ENCODE results near the gene CCDC175.
A peak's percentile ranks its signal among the peaks of the same experiment; 100 is the strongest.

The CCDC175 gene

DNA sequence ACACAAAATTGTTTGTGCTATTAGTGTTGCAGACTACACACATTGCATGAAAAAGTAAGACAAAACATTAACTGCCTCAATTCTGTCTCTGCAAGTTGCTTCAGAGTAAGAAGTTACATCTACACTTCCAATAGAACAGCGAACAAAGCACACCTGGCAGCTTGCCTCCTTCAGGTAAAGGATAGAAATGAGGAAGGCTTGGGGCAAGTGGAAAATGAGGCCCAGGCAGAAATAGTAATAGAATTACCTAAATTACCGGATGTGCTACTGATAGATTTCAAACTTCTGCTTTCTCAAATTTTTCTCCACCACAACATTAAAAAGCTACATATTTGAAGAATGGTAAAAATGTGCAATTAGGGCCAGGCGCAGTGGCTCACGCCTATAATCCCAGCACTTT, 37.7 kb downstream of the CCDC175 start:
- DNase-seq: no peak

DNA sequence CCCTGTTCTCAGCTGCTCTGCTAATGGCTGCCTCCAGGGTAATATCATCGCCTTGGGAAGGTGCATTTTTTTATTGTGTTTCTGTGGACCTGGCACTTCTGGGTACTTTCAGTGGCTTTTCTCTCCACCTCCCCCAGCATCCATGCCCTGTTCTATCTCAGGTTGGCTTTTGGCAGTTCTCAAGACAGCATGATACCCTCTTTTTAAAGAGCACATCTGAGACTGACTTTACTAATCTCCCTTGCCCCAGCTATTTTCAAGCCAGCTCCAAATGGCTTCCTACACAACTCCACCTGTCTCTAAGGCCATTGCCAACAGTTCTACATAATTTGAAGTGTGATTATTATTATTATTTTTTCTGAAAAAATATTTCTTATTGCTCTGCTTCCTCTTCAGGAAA, 39.1 kb downstream of the CCDC175 start:
- DNase-seq: no peak

DNA sequence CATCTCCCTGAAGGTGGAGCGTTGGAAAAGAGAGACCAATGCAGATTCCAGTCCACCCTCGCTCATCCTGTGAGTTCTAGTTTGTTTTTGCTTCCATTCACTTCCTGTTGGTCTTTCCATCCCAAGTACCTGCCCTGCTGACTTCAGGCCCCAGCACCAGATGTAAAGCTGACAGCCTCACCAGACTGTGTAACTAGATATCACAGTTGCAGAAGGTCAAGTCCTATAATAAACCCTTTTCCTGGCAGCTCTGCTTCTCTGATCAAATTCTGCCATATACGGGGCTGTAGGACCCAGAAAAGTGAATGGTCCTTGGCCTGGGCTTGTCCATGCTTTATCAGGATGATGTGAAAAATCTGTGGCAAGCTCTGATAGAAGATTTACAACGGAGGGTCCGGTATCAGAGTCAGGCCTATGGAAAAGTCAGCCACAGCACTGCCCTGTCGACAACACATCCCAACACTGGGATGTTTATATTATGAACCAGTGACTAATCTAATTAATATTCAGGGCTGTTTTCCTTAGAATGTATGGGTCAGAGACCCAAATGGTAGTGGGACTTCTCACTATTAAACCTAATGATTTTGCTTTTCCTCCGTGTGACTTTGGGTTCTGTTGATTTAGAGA, 42.1 kb downstream of the CCDC175 start:
- DNase-seq: no peak

DNA sequence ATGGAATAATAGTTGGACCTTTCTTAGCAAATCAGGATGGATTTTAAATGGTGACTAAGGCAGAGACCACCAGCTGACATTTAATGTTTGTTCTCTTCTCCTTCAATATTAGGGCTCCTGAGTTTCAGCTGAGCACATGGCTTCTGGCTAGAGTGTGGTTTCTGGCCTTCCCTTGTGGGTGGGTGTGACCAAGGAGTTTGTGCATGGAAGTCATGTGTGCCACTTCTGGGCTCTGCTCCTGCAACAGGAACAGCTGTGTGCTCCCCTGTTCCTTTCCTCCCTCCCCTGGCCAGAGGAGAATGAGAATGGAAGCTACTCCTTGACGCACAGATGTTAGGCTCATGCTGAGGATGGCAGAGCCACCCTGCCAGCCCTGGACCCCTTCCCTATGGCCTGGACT, 44.2 kb downstream of the CCDC175 start:
- DNase-seq: no peak

DNA sequence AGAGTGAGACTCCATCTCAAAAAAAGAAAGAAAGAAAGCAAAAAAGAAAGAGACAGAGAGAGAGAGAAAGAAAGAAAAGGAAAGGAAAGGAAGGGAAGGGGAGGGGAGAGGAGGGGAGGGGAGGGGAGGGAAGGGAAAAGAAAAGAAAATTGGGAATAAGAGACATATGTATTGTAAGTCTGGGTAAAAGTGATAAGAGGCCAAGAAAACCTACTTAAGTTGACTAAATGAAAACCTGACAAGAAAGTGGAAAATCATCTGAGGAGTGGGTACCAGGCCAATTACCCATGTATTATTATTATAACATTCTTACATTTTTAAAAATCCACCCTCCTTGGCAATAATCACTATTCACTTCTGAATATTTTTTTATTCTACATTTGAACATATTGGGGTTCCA, 46.3 kb downstream of the CCDC175 start:
- DNase-seq: no peak

DNA sequence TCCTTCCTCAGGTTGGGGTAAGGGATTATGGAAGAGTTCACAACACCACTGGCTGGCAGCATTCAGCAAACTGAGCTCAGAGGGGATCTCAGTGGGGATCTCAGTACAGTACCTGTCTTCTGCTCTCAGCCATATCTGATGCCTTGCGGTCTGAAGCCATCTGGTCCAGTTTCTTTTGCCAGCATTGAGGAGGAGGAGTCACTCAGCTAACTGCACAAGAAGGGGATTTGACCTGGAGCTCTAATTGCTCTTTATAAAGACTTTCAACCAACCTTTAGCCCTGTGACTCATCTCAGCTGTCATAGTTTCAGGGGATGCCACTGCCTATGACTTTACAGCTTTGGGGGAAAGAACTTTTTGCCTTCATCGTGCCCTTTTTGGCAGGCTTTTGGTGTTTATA, 47.4 kb downstream of the CCDC175 start:
- DNase-seq: no peak

DNA sequence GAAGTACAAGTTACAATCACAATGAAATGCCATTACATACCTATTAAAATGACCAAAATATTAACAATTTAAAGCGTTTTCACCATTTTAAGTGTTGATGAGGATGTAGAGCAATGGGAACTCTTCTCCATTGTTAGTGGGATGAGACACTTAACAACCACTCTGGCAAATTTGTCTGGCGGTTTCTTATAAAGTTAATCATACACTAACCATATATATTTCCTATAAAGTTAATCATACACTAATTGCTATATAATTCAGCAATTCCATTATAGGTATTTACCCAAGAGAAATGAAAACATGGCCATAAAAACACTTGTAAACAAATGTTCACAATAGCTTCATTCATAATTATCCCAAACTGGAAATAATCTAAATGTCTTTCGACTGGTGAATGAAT, 56.4 kb downstream of the CCDC175 start:
- no peak for DNase-seq

DNA sequence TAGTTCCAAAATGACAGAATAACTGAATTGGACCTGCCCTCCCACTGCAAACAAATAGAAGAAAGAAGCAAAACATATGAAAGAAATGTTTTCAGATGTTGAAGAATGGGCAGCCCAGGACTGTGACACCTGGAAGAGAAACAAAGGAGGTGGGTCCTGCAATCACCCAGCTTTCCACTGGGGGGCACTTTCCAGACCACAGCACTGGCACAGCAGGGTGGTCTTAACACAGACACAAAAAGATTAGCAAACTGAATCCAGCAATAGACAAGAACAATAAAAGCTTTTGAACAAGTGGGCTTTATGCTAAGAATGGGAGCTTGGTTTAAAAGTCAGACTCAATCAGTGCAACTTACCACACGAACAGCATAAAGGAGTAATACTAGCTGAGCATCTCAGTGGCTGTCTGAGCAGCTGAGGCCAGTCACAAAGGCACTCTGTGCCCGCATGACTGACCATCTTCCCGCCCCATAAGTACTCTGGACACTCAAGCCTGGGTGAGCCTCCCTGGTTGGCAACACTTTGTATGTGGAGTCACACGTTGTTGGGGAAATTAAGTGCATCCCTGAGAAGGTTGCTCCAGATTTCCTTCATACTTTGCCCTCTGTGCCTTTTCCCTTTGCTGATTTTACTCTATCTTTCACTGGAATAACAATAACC, 64.6 kb downstream of the CCDC175 start:
- DNase-seq: peak in 1 of 2 experiments; percentile 14

DNA sequence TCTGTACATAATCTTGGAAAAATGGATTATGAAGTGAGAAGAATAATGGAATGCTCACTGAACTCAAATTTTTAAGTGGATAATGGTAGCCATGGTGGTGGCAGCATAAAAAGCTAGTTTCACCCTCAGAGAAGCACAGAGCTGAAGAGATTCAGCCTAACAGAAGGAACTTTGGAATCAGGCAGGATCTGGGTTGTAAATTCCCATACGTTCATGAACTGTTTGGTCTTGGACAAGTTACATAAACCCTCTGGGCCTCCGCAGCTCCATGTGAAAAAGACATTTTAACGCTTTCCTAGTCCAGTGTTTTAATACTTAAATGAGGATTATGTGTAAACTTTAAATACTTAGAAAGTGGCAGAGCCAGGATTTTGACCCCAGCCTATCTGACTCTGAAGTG, 65.6 kb downstream of the CCDC175 start:
- no peak for DNase-seq

DNA sequence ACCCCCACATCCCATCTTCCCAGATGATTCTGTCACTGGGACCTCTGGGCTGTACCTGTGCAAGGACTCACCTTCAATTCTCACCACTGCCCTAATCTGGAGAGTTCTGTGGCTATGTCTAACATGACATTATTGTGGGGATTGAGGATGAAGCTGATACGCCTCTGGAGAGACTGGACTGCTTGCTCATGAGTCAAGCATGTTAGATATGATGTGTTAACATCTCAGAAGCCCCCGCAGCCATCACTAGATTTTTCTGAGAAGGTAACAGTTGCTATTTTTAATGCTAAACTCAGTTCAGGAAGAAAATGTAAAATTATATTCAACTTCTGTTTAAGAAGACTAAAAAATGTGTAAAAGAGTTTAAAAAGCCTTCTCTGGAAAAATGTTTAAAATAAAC, 66.6 kb downstream of the CCDC175 start:
- DNase-seq: no peak

DNA sequence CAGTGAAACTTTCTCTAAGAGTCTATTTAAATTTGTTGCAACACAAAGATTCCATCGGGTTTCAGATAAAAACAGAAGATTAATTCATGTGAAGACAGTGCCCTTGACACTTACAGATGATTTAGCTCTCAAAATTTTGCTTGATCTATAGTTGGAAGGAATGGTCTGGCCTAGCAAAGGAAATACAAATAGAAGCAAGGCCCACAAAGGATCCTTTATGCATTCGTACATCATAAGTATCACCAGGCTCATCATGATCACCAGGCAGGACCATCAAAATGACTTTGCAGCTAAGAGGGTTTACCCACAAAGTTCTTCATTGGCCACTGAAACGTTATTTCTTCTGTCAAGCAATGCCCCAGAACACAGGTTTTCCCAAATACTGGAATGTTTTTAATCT, 67.5 kb downstream of the CCDC175 start:
- no peak for DNase-seq

DNA sequence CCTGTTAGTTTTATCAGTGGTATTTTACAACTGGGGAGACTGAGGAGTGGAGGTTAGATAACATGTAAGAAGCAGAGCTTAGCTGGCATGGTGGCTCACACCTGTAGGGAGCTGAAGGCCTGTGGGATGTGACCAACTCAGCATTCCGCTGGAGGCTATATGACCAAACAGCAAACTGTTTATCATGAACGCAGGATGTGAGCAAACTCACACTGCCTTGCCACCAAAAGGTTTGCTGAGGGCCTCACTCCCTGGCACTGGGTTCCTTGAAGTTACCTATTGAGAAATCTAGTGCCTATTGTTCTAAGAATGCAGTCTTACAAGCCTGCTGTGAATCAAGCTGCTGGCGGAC, 68.9 kb downstream of the CCDC175 start:
- no peak for DNase-seq

DNA sequence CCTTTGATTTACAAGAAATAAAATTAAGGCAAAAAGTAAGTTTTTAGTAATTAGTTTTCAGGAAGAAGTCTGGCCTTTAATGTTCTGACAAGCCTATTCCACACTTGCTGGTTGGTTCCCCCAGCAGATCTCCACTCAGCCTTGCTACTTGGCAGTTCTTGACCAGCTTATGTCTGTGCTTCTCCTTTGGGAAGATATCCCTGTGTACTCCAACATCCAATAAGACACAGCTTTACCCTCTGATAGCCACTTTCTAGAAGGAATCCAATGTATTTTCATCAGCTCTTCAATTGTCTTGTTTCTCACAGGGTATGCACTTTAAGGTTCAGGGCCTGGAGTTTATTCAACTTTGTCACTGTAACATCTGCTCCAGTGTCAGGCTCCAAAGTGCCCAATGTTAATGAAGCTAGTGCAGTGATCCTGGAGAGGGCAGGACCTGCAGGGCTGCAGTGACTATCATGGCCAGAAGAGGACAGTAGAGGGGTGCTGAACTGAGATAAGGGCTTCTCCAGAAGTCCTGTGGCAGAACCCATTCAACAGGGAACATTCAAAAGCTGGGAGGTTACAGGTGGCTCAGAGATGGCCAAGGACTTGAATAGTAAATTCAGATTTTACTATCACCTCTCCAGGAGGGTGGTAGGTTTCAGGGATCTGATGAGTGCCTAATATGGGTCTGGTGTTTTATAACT, 69.4 kb downstream of the CCDC175 start:
- DNase-seq: peak; percentile 27 to 48

DNA sequence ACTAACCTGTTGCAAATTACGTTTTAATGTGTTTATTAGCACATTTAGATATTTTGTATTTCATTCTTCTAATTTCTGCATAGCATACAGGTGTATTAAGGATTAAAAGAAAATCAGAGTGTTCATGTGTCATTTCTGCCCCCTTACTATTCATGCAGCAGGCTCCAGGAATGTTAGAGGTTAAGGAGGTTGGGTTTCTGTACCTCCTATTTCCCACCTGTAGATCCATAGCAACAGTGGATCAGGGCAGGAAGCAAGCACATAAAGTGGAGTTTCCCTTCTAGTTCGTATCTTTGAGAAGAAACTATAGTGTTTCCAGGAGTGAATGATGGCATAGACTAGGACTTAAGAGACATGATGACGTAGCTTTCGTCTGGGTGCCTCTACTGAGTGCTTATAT, 73.4 kb downstream of the CCDC175 start:
- no peak for DNase-seq

DNA sequence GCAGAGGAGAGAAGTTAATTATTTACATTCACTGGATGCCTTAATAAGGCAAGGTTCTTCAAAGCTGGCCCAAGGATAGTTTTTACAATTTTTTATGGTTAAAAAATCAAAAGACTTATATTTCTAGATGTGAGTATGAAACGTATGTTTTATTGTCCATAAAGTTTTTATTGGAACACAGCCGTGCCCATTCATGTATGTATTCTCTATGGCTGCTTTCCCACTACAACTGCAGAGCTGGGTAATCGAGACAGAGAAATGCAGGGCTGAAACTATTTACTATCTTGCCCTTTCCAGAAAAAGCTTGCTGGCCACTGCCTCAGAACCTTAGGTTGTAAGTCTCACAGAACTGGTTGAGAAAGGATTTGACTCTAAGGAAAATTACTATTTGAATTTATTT, 75.9 kb downstream of the CCDC175 start:
- no peak for DNase-seq

DNA sequence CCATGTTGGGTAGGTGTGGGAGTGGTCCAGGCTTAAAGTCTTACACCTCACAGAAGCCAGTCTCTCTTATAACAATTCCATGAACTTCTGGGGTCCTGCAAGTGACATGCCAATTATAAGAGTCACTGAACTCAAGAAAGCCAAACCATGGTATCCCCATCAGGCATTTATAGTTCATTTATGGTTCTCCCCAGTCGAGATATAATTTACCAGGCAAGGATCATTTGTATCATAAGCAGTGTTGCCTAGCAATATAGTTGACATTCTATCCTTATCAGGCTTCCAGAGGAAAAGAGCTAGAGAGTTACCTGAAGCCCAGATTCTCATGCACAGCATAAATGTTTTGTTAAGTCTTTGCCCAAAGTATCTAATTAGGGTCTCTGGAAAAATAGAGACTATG, 84.2 kb downstream of the CCDC175 start:
- DNase-seq: no peak

DNA sequence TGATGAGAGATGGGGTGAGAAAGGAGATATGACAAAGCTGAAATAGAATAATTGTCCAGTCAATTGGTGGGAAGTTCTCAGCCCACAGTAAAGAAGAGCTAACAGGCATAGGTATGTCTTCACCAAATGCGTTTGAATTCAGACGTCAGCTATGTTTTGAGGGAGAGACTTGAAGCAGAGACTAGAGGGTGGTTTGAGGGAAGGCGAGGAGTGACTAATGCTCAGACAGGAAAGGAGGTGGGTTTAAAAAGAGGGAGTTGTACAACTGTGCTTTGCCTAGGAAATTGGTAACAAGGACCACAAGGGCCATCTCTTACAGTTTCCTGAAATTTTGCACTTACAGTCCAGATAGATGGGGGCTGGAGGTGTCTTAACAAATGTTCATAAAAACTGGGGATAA, 85.9 kb downstream of the CCDC175 start:
- DNase-seq: no peak

DNA sequence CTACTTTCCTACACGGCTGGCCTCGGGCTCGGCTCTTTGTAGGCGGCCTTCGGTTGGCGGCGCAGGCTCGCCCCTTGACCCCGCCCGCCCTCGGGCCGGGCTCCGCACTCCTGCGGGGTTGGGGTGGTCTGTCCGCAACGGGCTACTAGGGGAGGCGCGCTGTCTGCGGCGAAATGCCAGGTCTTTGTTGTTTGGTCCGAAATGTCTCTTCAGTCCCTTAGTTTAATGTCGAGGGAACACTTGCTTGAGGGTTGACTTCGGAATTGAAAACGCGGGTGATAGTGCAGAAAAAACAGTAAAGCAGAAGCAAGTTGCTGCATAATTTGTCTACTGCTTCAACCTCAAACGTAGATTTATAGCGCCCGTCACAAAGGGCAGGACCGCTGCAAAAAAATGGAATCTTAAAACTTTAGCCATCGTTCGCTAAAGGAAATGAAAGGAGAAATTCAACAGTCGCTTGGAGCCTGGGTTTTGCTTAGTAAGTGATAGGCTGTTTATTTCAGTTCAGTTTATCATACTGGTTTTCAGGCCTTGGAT, 91.9 kb downstream of the CCDC175 start:
- DNase-seq: peak in 1 of 2 experiments; percentile 85

DNA sequence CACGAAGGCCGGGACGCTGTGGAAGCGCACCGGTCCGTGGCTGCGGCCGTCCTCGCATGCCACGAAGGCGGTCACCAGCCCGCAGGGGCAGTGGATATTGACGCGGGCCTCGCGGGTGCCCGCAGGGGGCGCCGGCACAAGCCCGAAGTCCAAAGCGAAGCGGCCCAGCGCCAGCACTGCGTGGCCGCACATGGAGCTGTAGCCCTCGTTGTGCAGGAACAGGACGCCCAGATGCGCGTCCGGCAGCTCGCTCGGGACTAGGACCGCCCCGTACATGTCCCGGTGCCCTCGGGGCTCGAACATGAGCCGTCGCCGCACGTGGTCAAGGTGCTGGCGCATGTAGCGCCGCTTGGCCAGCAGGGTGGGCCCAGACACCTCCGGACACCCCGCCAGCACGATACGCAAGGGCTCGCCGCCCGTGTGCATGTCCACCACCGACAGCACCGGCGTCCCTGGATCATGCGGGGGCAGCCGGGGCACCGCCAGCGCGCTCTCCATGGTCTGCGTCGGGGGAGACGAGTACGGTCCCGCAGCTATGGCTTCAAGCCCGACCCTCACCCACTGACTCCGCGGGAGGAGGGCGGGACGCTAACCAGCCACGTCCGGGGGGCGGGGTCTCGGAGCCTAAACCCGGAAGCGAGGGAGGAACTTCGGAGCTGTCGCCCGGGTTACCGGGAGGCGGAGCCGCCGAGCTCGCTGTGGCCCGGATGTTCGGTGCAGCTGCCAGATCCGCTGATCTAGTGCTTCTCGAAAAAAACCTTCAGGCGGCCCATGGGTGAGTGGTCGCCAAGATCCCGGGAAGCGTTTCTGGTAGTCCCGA, 92.6 kb downstream of the CCDC175 start, which contains the start of the genes JKAMP and L3HYPDH:
Gene JKAMP (plus strand): TSS at position 699 of the 820 bp plus-strand sequence. CDS start 73 bp downstream, at position 772.
Gene L3HYPDH (minus strand): TSS at position 590 of the 820 bp plus-strand sequence. CDS start 92 bp downstream, at position 498.
- DNase-seq: peak; percentile 88 to 99

DNA sequence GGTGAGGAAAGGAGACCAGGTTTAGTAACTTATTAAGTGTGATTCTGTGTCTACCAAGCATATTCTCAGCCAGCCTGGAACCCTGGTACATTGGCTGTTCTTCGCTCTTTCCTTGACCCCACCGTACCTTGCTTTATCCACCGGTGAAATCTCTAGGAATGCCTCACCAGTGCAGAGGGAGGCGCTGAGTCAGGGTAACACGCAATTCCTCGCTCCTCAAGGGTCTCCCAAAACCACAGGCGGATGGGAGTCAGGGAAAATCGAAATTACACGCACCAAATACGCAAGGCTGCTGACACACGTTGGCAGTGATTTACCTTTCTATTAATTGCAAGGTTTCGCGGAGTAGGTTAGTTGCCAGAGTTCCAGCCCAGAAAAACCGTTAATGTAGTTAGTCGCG, 93.2 kb downstream of the CCDC175 start:
- no peak for DNase-seq

DNA sequence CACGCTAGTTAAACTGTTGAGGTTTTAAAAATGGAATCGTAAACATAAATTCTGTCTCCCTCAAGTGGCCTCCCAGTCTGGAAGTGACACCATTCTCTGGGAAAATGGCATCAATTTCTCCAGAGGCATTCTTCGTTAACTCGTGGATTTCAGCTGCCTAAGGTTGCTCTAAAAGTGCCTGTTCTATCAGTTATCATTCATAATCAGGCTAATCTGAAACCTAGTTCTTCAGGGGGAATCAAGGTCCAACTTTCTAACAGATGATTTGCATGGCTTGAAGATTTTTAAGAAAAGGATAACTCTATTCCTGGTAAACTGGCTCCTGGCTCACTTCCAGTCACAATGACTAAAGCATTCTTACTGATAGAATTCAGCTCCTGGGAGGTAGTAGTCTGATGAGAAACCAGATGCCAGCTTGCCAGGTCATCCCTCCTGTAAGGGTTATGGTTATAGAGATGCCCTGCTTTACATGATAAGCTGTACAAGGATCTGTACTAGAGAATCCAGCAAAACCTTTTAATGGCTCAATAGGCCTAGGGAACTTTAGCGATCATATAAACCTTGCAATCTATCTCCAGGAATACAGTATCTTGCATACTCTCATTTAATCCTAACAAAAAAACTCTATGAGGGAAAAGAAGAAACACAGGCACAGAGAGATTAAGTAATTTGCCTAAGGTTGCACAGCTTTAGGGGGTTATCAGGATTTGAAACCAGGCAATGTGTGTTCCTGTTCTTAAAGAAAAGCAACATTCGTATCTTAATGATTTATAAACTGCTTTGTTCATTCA, 93.9 kb downstream of the CCDC175 start:
- DNase-seq: no peak

DNA sequence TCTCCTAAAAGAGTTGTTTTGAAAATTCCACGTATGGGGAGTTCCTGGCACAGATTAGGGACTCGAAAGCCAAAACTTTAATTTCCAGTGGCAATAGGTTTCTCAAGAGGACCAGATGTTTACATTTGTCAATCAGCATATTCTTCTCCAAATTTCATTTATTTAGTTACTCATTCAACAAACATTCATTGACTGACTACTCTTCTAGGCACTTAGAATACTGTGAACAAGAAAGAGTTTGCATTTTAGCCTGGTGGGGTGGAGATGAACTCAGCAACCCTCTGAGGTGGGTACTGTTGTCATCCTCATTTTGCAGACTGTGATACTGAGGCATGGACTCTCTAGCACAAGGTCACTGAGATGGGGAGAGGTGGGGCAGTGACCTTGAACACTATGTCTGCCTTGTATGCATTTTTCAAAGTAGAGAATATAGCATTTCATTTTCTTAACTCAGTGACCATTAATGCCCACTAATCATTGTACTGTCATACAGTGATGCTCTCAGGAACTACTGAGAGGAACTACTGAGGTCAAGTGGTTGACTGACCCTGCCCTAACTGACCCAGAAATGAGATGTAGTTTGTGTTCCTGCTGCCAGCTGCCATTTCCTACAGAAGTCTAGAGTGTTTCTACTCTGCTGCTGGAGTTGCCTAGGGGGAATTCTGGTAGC, 94.6 kb downstream of the CCDC175 start:
- DNase-seq: no peak

Measured in NCI-H187 (cell line).